GM21529 (cell line): Measurements from ENCODE around the gene PIGT.
A peak's percentile ranks its signal among the peaks of the same experiment; 100 is the strongest.

Experiments used
- ATAC-seq: cut with Tn5 transposase; IDR thresholded peaks from one replicate; pipeline ENCODE4 v1.9.1; 2021; ENCODE audit not compliant: unreplicated experiment

PIGT gene

GRCh38 chr20:45415822-45416637 lies at the start of gene PIGT:
Gene PIGT (plus strand): TSS chr20:45416141. CDS start chr20:45416157, 16 bp downstream.
- peak; percentile 78 for ATAC-seq

DNA sequence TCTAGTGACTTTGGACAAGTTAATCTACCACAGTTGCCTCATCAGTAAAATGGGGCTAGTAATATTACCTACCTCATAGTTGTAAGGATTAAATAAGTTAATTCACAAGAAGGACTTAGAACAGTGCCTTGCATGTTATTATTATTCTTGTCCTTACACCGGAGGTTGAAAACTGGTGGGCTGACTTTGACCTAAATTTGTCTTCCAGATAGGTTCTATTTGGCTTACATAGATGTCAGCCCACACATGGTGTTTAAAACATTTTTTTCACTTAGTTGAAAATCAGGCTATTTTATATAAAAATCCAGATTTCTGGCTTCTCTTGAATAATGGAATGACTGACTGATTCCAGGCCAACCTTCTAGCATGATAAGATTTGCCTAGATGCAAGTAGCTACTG lies 49.7 kb upstream of the PIGT start:
- ATAC-seq: no peak

- ATAC-seq: no peak
Measured at GRCh38 chr20:45366631-45367030, 49.3 kb upstream of the PIGT start.

DNA sequence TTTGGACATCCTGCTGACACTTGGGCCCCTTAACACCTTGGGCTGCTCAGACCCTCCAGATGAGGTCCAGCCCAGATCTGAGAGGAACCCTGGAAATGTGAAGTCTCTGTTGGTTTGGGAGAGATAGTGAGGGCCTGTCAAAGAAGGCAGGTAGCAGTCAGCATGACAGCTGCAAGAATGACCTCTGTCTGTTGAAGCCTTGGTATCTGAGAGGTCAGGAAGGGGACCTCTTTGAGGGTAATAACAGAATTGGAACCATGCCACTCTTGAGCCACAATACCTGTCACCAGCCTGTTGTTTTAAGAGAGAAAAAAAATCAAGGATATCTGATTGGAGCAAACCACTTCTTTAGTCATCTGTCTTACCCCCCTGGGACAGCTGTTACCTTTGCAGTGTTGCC lies 48.8 kb upstream of the PIGT start:
- no peak for ATAC-seq

GRCh38 chr20:45368221-45368980 lies 47.5 kb upstream of the PIGT start:
- peak; percentile 84 for ATAC-seq

DNA sequence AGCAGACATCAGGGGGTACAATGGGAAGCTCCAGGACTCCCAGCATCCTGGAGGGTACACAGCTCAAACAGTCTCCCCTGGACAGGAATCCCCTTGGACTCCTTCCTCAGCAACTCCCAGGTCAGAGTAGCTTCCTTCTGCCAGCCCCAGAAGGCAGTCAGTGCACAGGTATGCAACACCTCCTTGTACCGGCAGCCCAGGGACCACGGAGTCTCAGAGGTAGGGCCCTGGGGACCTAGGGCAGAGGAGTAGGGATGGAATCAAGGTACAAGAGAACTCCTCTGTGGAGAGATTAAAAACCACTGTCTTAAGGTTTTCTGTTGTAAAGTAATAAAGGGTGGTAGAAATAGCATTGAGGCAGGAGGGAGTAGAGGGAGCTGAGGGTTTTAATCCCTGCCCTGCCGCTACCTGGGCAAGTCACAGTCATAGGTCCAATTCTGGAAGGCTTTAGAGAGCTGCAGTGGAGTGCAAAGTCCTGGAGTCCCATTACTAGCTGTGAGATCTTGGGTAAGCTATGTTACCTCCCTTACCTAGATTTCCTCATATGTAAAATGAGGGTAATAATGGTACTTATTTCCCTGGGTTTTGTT lies 45.3 kb upstream of the PIGT start:
- ATAC-seq: no peak

DNA sequence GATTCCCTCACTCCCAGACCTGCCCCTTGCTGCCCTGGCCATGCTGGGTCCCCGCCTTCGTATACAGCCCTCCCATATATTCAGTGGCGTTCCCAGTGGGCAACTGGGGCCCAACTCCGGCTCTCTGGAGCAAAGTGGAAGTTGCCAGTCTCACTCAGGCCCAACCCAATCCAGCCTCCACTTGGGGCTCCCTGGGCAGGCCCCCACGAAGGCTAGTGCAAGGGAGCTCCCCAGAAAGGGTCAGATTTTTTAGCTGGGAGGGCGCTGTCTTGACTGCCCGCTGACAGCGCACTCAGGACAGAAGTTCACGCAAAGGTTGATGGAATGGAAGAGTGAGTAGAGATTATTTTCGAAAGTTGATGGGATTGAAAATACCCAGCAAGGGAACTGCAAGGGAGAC lies 43.7 kb upstream of the PIGT start:
- ATAC-seq: no peak

GRCh38 chr20:45372646-45373352 lies 43.1 kb upstream of the PIGT start:
- no peak for ATAC-seq

DNA sequence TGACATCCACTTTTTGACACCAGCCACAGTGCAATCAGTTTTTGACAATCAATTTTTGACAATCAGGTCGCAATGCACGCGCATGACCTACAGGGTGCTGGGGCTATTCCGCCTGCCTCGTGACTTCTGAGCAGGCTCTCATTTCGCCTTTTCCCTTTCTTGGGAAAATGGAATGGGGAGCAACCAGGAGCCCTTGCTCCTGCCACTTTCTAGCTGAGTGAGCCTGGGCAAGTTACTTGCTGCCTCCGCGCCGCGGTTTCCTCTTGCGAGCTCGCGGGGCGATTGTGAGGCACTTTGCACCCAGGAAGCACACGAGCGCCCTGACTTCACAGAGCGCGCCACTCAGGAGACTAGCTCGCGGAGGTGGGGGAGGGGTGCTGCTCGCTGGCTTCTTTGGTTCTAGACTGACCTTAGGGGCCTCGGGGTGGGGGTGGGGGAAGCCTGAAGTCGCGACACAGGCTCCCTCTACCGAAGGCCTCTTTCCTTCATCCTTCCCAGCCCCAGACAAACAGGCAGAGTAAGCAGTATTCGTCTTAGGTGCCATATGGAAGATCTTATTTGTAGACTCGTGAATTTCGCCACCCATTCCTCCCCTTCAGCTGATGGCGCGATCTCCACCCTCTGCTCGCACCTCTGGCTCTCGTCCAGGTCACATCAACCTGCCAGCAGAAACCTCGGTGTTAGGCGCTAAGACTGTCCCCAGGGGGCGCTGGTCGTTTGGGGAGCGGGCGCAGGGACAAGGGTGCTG lies 42.4 kb upstream of the PIGT start:
- ATAC-seq: peak; percentile 72

- ATAC-seq: no peak
Measured at GRCh38 chr20:45374101-45374467, 41.9 kb upstream of the PIGT start.

DNA sequence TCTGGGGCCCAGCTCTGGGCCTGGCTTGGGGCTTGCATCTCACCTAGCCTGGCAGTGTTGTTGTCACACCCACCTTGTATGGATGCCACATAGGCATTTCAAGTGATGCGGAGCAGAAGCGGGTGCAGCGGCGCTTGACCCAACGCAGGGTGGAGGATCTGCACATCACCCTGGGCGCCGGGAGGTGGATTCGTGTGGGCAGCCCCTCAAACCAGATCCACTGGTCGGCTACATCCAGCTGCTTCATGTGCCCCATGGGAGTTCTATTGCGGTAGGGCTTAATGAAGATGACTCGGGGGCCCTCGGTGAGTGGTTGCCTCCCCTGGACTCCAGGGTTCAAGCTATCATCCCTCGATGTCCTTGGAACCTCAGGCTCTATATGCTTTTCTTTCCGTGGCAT lies 41.0 kb upstream of the PIGT start:
- no peak for ATAC-seq

DNA sequence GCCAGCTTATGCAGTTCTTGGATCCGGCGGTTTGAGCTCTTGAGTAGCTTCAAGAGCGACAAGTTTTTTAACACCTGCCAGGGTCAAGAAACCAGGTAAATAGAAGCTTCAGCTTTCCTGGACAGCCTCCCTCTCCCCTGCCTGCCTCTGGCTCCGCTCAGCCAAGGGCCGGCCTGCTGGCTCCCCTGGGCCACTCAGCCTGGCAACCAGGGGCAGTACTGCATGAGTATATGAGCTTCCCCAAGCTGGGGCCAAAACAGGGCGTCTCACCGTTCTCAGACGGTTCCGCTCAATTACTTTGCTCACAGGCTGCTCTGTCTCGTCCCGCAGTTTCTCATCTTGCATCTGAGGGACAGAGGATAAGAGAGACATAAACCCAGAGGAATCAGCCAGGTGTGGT lies 38.7 kb upstream of the PIGT start:
- no peak for ATAC-seq

GRCh38 chr20:45378191-45378590 lies 37.8 kb upstream of the PIGT start, which contains the start of gene TP53TG5:
Gene TP53TG5 (minus strand): TSS chr20:45378325. CDS start chr20:45378236, 89 bp downstream.
- ATAC-seq: no peak

DNA sequence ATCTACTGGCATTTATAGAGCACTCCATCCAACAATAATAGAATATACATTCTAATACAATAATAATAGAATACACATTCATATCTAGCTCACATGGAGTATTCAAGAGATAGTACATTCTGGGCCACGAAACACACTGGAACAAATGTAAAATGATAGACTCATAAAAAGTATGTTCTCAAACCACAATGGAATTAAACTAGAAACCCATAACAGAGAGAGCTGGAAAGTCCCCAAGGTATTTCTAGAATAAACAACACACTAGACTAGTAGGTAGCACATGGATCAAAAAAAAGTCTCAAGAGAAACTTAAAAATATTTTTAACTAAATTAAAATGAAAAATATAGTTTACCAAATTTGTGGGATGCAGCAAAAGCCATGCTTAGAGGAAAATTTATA lies 28.7 kb upstream of the PIGT start:
- ATAC-seq: no peak

- no peak for ATAC-seq
Measured at GRCh38 chr20:45390931-45391330, 25.0 kb upstream of the PIGT start.

- no peak for ATAC-seq
Measured at GRCh38 chr20:45391559-45391958, 24.4 kb upstream of the PIGT start.

DNA sequence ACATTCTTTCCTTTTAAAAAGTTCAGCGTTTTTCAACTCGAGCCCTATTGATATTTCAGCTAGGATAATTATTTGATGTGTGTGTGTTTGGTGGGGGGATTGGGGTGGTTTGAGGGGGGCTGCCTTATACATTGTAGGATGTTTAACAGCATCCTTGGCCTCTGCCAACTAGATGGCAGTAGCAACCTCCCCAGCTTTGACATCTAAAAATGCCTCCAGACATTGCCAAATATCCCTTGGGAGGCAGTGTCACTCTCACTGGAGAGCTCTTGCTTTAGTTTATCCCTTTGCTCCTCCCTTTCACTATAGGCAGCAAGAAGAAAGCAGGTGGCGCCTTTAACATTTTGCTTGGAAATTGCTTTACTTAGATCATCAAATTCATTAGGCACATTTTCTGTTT lies 23.2 kb upstream of the PIGT start:
- ATAC-seq: no peak

GRCh38 chr20:45394221-45395113 lies 21.5 kb upstream of the PIGT start:
- no peak for ATAC-seq

DNA sequence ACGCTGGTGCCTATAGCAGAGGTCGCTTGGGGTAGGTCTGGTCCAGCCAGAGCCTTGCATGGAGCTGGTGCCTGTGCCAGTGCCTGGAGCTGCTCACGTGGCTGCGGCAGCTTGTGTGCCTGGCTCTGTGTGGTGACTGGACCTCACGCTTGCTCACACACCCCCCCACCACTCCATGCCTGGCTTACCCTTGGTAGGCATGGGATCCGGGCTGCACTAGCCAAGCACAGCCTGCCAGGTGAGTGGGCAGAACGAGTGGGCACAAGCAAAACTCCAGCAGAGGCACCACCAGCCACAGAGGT lies 20.9 kb upstream of the PIGT start:
- no peak for ATAC-seq

- no peak for ATAC-seq
Measured at GRCh38 chr20:45399018-45399417, 16.9 kb upstream of the PIGT start.
